T-helper 22 cell (primary cell): Measurements from ENCODE around the gene KRTAP5-6.

Source experiments
- DNase-seq: peaks from one replicate; pipeline ENCODE4 v3.0.0-alpha.2; 2020; ENCODE audit warnings: low read depth

Gene KRTAP5-6, protein sequence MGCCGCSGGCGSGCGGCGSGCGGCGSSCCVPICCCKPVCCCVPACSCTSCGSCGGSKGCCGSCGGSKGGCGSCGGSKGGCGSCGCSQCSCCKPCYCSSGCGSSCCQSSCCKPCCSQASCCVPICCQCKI

DNA sequence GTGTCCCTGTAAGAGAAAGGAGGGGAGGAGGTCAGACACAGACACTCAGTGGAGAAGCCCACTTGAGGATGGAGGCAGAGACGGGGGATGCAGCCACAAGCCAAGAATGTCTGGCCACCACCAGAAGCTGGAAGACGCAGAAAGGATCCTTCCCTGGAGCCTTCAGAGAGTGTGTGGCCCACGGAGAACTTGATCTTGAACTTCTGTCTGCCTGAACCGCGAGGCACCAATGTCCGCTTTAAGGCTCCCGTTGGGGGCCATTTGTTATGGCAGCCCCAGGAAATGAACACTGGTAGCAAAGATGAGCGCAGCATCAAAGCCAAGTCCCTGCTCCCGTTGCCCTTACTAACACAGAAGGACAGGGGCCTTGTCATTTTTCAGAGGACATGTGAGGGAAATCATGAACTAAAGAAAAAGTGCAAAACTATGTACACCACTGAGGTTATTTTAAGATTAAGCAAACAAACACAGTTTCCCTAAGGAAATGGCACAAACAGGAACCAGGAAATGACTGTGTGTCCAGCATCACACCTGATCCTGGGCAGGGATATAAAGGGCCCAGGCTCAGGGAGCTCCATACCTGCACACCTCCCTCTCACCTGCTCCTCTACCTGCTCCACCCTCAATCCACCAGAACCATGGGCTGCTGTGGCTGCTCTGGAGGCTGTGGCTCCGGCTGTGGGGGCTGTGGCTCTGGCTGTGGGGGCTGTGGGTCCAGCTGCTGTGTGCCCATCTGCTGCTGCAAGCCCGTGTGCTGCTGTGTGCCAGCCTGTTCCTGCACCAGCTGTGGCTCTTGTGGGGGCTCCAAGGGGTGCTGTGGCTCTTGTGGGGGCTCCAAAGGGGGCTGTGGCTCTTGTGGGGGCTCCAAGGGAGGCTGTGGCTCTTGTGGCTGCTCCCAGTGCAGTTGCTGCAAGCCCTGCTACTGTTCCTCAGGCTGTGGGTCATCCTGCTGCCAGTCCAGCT is at the start of gene KRTAP5-6:
Gene KRTAP5-6, plus strand, starts transcription at position 588 of the 963 bp plus-strand sequence. Its CDS starts 51 bp downstream, at position 639.
- no peak for DNase-seq

DNA sequence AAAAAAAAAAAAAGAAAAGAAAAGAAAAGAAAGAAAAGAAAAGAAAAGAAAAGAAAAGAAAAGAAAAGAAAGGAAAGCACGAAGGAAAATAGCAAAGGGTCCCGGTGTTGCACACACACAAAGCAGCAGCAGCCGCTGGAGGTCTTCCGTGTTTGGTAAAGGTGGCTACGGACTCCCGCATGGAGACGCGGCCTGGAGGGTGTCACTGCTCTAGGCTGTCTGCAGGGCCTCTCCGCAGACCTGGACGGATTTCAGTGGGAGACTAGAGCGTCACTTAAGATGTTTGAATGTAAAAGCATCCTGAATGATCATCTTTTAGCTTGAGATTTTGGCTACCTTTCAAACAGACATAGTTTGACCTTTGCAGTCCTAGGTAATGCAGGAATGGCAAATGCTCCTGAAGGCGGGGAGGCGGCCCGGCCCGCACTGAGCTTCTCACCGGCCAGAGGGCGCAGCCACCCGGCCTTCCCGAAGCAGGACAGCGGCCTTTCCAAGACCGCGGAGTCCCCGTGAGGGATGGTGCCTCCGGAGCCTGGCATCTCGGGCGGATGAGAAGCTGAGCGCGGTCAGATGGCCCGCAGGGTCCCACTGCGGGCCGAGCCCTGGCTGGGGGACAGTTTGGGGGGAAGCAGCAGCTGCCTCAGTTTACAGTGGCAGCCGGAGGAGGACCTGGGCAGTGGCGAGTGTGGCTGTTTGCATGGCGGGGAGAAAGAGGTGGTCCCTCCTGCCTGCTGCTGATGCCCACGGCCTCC is 48.9 kb upstream of the KRTAP5-6 start:
- DNase-seq = no peak

DNA sequence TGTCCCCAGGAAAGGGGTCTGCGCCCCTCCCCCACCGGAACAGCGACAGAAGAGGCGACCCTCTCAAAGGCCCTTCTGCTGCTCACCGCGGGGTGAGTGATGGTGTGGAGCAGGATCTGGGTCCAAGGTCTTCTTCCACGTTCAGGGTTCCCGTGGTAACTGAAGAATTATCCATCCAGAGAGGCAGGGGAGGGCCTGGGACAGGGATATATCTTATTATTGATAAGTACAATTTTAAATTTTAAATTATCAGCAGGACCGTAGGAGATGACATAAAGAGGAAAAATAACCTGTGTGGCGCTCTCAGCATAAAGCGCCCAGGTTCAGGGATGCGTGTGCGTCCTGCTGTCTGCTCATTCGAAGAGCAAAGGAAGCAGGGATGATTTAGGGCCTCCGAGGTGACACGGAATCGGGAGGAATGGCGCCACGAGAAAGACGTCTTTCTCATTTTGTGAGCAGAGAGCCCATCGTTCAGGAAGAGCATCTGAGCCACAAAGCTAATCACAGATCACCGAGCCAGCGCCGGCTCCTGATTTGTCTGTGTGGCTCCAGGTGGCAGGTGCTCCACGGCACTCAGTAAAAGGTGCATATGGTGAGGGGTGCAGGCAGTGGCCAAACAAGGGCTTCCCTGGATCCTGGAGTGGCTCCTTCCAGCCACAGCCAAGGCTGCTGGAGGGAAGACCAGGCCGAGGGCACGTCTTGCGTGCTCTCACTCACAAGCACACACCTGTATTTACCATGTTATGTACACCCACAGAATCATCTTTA is 48.2 kb upstream of the KRTAP5-6 start:
- no peak for DNase-seq

DNA sequence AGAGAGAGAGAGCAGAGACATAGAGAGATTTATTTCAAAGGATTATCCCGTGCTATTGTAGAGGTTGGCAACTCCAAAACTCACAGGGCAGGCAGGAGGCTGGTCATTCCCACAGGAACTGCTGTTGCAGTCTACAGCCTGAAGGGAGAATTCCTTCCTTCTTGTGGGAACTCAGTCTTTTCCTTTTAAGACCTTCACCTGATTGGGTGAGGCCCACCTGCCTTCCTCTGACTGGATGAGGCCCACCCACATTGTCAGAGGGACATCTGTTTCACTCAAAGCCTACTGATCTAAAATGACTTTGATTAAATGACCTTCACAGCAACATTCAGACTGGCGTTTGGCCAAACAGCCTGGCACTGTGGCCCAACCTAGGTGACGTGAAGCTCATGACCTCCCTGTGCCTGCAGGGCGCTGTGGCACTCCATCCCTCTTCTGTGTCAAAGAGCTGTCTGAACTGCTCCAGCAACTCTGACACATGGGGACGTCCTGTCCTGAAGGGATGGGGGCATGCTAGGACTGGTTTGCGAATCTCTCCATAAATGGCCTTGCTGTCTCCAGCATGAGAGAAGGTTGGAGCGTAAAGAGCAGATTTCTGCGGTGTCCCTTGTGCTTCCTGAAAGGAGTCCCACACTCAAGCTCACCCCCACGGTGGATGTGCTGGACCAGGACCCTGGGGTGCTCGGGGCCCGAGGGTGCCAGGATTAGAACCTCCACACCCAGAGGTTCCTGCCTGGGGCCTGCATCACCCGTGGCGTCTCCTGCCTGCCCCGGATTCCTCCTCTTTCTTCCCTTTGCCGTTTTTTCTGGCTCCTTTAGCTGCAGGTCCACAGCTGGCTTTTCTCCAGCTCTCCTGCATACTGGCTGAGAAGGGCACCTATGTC is 46.7 kb upstream of the KRTAP5-6 start:
- no peak for DNase-seq

DNA sequence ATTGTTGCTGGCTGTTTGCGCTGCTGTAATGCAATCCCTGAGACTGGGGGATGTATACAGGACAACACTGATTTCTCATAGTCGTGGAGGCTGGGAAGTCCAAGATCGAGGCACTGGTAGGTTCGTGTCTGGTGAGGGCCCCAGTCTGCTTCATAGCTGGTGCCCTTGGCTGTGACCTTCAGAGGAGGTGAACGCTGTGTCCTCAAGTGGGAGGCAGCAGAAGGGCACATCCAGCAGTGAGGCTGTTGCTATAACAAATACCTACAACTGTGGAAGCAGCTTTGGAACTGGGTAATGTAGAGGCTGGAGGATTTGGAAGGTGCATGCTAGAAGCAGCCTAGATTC is 46.1 kb upstream of the KRTAP5-6 start:
- DNase-seq = no peak

DNA sequence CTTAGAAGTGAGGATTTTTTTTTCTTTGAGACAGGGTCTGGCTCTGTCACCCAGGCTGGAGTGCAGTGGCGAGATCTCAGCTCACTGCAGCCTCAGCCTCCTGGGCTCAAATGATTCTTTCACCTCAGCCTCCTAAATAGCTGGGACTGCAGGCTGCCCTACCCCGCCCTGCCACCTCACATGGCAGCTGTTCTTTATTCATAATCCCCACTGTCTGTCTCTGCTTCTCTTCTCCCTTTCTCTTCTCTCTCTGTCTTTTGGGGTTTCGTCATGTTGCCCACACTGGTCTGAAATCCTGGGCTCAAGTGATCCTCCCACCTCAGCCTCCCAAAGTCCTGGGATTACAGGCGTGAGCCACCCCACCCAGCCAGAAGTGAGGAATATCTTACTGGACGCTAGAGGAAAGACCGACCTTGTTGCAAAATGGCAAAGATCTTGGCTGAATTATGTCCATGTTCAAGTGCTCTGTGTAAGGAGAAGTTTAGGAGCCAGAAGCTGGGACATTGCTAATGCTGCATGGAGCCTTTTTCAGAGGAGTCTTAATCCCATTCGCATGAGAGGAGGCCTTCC is 45.5 kb upstream of the KRTAP5-6 start:
- no peak for DNase-seq

DNA sequence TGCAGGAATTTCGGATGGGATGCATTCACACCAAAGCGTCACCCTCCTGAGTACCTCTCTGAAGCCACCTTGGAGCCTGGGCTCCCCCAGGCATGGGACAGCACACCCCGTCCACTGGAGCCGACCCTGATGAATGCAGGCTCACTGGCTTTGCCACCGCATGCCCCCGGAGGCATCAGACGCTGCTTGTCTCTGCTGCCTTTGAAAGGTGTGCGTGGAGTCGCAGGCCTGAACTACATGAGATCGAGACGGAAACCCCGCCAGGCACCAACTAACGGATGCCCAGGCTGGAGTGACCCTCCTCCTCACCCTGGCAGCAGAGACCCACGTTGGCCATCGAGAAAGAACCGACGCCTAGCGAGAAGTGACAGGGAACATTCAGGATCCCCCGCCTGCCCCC is 45.0 kb upstream of the KRTAP5-6 start:
- DNase-seq = no peak

DNA sequence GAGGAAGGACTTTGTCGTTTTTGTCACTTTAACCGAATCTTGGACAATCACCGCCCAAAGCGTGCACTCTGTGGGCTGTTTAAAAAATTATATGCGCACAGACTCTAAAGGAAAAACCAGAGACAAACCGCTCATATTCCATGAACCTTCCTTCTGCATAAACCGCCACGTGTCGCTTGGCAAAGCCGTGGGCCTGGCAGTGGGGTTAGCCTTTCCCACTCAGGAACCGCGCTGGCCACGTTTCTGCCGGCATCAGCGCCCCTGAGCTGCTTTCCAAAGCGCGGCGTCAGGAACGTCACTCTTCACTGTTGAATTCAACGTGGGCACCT is 44.6 kb upstream of the KRTAP5-6 start:
- no peak for DNase-seq

DNA sequence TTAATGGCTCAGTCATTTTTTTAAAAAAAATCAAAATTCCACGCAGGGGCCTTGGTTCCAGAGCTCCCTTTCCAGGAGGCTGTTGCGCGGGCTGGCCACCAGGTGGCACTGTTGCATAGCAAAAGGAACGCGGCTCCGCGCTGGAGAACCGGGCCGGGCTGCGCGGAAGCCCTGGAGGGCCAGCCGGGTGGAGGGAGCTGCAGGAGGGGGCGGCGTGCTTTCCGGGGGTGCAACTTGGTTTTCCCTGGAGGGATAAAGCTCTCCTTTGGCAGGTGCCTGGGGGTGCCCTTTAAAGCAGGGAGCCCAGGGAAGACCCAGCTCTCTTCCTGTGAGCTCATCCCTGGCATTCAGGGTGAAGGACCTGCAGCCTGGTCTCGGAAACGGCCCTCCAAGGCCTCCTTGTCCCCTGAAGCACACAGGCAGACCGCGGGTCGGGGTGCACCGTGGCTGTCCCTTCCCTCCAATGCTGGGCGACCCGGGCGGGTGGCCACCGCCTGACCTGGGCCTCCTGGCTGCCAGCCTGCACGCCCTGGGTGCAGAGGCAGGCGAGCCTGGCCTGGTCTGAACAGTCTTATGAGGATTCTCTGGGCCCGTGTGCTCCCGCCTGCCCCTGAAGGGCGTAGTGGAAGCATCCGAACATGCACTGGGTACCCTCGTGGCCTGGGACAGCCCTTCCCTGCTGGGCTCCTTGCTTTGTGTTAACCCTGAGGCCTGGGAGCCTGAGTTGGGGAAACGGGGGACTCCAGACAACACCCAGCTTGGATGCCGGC is 44.0 kb upstream of the KRTAP5-6 start:
- peak; percentile 43 for DNase-seq

DNA sequence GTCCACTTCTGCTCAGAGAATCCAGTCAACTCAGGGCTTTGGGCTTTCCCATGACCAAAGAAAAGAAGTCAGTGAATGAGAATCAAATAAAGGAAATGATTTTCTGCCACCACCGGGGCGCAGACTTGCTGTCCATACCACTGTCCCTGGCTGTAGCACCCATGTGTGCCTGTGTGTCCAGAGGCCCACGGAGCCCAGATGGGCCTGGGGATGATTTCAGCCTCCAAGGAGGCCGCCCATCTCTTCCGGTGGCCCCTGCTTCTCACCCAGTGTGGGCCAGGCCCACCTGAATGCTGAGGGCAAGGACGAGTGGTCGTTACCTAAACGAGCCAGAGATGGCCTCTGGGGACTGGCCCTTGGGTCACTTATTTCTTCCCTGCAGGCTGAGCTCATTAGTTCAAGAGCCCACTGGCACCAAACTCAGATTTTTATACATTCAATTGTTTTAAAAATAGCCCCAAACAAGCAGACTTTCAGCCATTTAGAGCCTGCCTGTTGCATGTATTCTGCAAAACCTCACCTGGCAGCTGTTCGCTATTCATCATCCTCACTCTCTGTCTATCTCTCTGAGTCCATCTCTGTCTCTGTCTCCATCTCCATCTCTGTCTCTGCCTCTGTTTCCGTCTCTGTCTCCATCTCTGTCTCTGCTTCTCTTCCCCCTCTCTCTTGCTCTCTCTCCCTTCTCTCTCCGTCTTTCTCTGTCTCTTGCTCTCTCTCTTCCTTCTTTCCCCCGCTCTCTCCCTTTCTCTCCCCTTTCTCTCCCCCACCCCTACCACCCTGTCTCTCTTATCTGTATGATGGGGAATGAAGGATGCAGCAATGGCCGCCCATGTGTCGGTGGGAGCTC is 43.2 kb upstream of the KRTAP5-6 start:
- no peak for DNase-seq

DNA sequence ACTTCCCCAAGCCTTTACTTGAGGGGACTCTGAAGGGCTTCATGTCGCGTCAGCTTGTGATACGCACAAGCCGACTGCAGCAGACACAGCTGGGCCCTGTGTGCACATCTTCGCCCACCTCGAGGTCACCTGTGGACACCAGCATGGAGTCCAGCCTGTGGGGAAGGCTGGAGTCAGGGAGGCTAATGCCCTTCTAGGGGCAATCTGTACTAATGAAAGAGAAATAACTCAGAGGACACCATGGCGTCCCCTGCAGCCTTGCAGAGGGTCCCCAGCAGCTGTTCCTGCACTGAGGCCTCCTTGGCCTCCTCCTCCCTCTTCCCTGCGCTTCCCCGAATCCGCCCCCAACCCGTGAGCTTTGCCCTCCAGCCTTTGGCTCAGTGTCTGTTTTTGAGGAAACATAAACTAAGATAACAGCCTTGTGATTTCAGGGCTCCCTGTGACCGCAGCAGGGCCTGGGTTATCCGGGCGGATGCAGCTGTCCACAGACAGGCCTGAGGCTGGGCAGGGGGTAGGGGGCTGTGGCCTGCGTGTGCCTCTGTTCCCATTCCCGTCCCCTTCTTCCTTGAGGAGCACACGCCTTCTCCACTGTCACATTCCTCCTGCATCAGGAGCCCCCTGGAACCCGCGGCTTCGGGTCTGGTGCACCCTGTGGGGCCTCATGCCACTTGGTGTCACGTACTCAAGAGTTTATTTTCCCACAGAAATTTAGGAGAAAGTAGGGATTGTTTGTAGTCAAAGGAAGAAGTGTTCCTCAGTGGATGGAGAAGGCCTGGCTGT is 42.4 kb upstream of the KRTAP5-6 start:
- no peak for DNase-seq

DNA sequence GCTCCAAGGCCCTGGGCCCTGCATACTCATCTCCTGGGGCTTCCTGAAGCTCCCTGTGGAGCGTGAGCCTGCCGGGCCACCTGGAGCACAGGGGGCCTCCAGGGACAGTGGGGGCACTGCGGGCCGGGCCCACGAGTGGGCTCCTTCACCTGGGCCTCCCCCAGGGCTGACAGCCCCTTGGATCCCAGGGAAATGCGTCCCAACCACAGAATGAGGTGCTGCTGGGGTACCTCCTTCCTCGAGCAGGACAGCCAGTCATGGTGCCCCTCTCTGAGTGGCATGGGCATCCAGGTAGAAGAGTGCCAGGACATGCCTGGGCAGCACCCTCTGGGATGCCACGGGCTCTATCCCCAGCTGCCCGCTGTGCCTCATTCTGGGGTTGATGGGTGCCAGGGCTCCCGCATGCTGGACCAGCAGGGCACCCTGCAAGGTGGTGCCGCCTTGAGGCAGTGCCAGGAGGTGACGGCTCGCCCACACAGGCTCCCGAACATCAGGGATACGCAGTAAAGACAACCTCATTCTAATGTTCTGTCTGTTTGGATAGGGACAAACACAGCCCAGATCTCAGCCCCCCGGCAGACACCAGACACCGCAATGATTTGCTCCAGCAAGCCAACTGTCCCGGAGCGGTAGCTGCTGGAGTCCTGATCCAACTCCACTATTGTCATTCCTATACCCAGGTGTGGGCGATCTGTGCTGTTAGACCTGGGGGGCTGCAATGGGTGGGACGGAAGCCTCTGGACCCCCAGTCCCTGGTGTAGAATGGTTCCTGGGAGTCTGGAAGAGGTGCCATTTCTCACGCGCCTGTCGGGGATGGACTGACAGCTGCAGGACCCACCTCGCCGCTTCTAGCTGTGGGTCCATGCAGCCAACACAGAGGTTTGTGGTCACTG is 41.6 kb upstream of the KRTAP5-6 start:
- DNase-seq = no peak

DNA sequence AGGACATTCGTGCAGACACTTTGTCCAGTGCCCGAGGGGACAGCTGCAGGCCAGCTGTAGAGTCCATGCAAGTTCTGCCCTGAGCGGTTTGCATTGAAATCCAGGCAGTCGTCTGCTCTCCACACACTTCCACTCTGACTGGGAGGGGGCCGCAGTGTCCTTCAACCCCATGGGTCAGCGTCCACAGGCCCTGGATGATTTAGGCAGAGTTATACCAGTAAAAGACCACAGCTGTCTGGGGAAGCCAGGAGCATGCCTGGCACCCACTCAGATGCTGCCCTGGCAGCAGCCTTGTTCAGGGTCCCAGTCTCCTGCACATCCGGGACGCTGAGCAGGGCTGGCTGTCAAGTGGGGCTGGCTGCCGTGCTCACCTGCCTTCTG is 40.9 kb upstream of the KRTAP5-6 start:
- DNase-seq = no peak

DNA sequence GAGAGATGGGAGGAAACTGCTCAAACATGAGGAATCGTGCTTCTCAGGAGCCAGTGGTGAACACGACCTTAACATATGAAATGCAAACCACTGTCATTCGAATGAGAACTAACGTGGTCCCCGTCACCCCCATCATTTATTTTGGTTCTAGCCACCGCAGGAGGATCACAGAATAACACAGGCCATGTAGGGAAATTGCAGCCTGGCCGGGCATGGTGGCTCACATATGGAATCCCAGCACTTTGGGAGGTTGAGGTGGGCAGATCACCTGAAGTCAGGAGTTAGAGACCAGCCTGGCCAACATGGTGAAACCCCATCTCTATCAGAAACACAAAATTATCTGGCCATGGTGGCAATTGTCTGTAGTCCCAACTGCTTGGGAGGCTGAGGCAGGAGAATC is 40.3 kb upstream of the KRTAP5-6 start:
- no peak for DNase-seq

DNA sequence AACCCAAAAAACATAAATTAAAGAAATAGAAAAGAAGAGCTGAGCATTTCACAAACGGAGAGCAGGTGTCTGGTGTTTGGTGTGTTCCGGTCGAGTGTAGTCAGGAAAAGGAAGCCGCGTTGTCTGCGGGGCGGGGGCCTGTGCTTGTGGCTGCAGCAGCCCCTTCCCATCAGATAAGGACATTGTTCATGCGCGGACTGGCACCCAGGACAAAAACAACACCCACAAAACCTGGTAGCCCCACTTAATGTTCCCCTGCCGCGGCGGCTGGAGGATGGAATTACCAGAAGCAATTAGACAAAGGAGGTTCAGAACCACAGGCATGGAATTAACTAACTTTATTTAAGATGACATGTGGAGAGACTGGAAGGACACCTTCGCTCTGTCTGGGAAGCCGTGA is 37.5 kb upstream of the KRTAP5-6 start:
- DNase-seq = no peak

DNA sequence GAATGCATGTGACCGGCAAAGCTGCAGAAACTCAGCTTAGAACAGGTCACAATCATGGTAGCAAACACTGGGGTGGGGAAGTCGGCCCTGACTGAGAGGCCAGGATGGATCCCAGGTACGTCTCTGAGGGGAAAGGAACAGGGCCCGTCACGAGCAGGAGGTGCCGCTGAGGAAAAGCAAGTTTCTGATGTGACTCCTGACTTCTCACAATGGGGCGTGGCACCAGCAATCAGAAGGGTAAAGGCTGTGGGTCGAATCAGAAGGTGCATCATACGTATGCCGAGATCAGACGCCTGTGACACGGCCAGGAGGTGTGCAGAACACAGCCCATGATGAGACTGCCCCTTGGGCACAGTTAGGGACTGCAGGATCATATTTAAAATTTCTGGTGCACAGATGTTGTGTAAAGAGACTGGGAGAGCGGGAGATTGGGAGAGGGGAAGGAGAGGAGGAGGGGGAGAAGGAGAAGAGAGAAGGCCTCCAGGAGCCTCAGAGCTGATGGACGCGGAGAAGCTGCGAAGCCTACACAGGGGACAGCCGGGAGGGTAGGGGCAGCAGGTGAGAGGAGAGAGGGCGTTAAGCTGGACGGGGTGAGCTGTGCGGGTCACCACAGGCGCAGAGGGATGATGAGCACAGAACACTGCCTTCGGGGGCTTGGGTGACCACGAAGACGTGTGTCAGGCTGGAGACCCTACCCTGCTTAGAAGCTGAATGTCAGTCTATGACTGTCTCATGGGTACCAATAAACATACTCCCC is 36.7 kb upstream of the KRTAP5-6 start:
- DNase-seq = no peak
